ENCODE results near the gene RAB23. TPM values are rescaled to one million over a fixed set of nuclear protein-coding genes. Genes with fewer than 3 reads are reported as not detected.

Gene RAB23
- total RNA-seq, 1 experiment from 2014 or later = 18.1 TPM

GRCh38 chr6:57252975-57253374, 30.9 kb upstream of the RAB23 start:
- no peak overlapping the region for H3K4me3 Mint-ChIP-seq
- Histone ChIP-seq H4K5ac (ENCODE audit: insufficient read length, low read depth, low read length) (no peak overlapping the region), H3K14ac (ENCODE audit: insufficient read depth, low read length) (no peak overlapping the region), H3K27me3 (ENCODE audit: insufficient read depth, low read length) (no peaks in the 10 kb centered on the region), H3T11ph (ENCODE audit: low read length) (no peak overlapping the region), H2AFZ (ENCODE audit: low read length) (no peak overlapping the region), H2BK20ac (ENCODE audit: low read depth, low read length, poor library complexity, severe bottlenecking) (no peak overlapping the region), H3K18ac (ENCODE audit: insufficient read length, low read depth, low read length) (no peak overlapping the region), H2BK12ac (ENCODE audit: insufficient read length, low read depth, low read length) (no peak overlapping the region), H3K4ac (ENCODE audit: low read depth, low read length) (no peak overlapping the region), H4K8ac (replicated peaks; ENCODE audit: insufficient read length, low read depth, low read length) (no peak overlapping the region), H3K9ac (ENCODE audit: extremely low read depth, insufficient read length, low read length) (no peak overlapping the region), H3K9me3 (ENCODE audit: control insufficient read depth, low read depth, low read length) (no peaks in the 10 kb centered on the region), H3K4me2 (ENCODE audit: insufficient read depth, insufficient read length, low read length) (no peak overlapping the region), H3K56ac (ENCODE audit: insufficient read length, low read depth, low read length) (no peak overlapping the region), H4K20me1 (ENCODE audit: control insufficient read depth, insufficient read depth, insufficient read length) (no peaks in the 10 kb centered on the region), H2AK5ac (ENCODE audit: insufficient read length, low read length) (no peak overlapping the region), H3K23ac (ENCODE audit: insufficient read length, low read depth, low read length) (no peak overlapping the region), H3K23me2 (ENCODE audit: insufficient read length, low read depth, low read length, poor library complexity, severe bottlenecking) (no peaks in the 10 kb centered on the region), H2BK15ac (ENCODE audit: low read depth, low read length) (no peak overlapping the region), H3K27ac (ENCODE audit: insufficient read length, low read depth, low read length) (no peak overlapping the region), H3K4me1 (ENCODE audit: insufficient read depth, low read length) (no peaks in the 10 kb centered on the region), H3K79me2 (ENCODE audit: insufficient read depth, low read length) (no peaks in the 10 kb centered on the region), H2BK5ac (ENCODE audit: insufficient read length, low read length) (no peak overlapping the region), H2BK120ac (ENCODE audit: low read depth, low read length, poor library complexity, severe bottlenecking) (no peak overlapping the region), H3K79me1 (ENCODE audit: insufficient read depth, low read depth, low read length, poor library complexity, severe bottlenecking) (no peaks in the 10 kb centered on the region), H4K91ac (ENCODE audit: insufficient read length, low read depth, low read length) (no peak overlapping the region)
- no peak for TF ChIP-seq CTCF (conservative IDR thresholded peaks at IDR 0.05)
- no peaks in the 10 kb centered on the region for H3K27me3 Mint-ChIP-seq (ENCODE audit: low read depth)
- H3K9me3 Mint-ChIP-seq = no peaks in the 10 kb centered on the region
- H3K27ac Mint-ChIP-seq = no peak overlapping the region
- no CpG with 5 or more reads among the region's 1 CpG for WGBS (ENCODE audit: extremely low coverage, insufficient read length, low lambda C conversion rate)
- H3K36me3 Mint-ChIP-seq (ENCODE audit: insufficient read depth in 1 of 3, low read depth in 3 of 3) = no peaks in the 10 kb centered on the region
- H3K4me1 Mint-ChIP-seq = peaks cover 0 to 3% of the 10 kb centered on the region in 2 experiments; a peak in 1 of 4 replicates
- no peak for DNase-seq
